KOPT-K1 (cell line): ENCODE results near the gene MGLL.

Source experiments
- H3K27ac ChIP-seq: fragments of 200-600 bp; sonication (generic); 2 replicates; pipeline ENCODE4 v1.5.1; 2016; ENCODE audit warnings: antibody characterized with exemption, mild to moderate bottlenecking, low read depth, low read length; ENCODE audit not compliant: poor library complexity, severe bottlenecking
- H3K36me3 ChIP-seq: fragments of 200-600 bp; sonication (generic); 2 replicates; pipeline ENCODE4 v1.5.1; 2017; ENCODE audit warnings: antibody characterized with exemption, mild to moderate bottlenecking, low read length, moderate library complexity; ENCODE audit not compliant: insufficient read depth
- H3K9me3 ChIP-seq: fragments of 200-600 bp; sonication (generic); 2 replicates; pipeline ENCODE4 v1.5.1; 2017; ENCODE audit warnings: antibody characterized with exemption, low read length, mild to moderate bottlenecking; ENCODE audit not compliant: insufficient read depth, poor library complexity, severe bottlenecking

Gene MGLL

DNA sequence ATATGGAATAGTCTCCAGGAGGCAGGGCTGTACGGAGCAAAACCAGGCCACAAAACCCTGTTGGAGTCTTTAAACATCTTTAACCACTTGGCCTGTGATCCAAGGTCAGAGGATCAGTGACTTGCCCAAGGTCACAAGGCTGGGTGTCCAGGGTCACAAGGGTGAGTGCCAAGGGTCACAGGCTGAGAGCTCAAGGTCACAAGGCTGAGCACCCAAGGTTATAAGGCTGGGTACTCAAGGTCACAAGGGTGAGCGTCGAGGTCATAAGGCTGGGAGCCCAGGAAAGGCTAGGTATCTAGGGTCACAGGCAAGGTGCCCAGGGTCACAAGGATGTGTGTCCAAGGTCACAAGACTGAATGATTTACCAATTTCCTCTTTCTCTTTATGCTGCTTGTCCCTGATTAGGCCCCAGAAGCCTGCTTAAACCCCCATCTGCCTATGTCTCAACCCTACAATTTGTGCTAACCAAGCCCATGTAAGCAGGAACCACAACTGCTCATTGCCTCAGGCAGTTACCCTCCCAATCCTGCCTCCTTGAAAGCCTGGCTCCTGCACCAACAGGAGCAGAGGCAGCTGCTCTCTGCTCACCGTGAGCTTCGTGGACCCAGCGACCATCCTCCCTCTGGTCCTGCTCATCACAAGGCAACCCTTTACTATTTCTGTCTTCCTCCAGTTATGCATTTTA lies 51.5 kb downstream of the MGLL start:
- no peaks in the 10 kb centered on the region for H3K9me3 ChIP-seq
- no peak overlapping the region for H3K27ac ChIP-seq
- H3K36me3 ChIP-seq = no peaks in the 10 kb centered on the region

DNA sequence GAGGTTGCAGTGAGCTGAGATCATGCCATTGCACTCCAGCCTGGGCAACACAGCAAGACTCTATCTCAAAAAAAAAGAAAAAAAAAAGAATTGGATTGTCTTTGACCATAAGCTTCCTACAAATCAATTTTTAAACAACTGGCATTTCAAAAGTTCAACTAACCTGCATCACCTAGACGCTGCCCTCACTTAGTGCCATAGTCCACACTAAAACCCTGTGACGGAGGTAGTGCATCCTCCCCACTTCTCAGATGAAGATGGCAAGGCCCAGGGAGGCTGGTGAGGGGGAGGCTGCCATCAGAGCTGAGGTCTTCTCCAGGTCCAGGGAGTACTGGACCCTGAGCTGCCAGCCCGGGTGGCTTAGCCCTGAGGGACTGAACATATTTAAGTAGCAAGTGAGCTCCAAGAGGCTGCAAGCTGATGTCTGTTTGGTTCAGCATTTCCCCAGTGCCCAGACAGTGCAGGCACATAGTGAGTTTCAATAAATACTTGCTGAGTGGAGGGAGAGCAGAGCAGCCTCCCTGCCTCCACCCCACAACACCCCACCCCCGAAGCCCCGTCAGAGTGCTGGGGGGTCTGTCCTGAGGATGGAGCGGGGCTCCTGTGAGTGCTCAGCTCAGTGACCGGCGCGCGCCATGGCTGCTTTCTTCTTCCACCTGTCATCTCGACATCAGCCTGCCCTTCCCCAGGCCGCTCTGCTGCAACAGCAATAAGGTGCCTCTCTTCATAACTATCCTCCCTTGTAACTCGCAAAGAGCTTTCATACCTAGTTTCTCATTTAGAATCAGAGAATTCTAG lies 52.8 kb downstream of the MGLL start:
- no peaks in the 10 kb centered on the region for H3K36me3 ChIP-seq
- no peak overlapping the region for H3K27ac ChIP-seq
- no peaks in the 10 kb centered on the region for H3K9me3 ChIP-seq

DNA sequence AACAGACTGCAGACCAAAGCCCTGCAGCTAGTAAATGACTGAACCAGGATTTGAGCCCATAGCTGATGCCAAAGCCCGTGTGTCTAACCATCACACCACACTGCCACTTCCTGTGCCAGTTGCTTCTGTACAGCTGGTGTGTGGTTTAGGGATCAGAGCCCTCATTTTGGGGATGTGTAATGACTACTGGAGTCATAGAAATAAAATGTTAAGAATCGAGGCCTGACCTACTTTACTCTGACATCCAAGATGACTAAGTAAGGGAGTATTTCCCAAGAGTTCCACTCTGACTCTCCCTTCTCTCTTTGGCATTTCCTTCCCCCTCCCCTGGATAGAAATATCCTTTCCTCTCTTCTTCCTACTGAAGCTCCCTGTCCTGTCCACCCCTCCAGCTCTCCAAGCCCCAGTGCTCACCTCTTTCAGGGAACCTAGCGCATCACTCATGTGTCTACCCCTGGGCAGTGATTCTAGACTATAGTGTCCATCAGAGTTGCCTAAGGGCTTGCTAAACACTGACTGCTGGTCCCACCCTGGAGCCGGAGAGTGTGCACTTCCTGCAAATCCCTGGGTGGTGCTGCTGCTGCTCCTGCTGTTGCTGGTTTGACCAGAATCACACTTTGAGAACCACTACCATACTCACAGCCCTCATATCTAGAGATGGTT lies 53.8 kb downstream of the MGLL start:
- Histone ChIP-seq H3K36me3 (no peaks in the 10 kb centered on the region), H3K9me3 (no peaks in the 10 kb centered on the region), H3K27ac (no peak overlapping the region)

DNA sequence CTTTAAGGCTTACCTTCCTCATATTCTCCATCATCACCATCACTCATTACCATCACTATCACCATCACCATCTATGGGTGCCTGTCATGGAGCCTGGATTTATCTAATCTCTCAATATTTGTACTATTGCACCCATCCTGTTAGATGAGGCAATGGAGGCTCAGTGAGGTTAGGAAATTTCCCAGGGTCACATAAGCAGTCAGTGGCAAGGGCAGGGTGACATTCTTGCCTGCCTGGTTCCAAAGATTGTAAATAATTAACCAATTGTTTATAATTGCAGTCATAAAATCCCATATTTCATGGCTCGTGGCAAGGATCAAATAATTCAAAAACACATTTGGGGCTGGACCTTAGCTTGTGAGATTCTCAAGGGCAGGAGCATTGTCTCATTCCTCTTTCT lies 55.2 kb downstream of the MGLL start:
- no peaks in the 10 kb centered on the region for H3K9me3 ChIP-seq
- H3K27ac ChIP-seq = no peak overlapping the region
- H3K36me3 ChIP-seq = no peaks in the 10 kb centered on the region

DNA sequence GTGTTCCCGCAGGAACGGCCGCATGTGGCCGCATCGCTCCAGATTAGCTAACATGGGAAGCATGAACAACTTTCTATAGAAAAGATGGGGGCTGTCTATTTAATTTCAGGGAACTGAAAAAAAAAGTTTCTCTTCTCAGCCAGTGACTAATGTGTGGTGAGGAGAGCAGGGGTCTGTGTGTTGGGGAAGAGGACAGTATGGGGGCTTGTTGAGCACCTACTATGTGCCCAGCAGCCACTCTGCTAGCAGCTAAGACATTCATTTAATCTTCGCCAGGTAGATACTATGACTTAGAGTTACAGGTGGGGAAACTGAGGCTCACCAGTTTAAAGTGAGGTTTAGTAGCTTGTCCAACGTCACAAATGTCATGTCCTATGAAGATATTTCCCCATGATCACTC lies 56.6 kb downstream of the MGLL start:
- Histone ChIP-seq H3K9me3 (no peaks in the 10 kb centered on the region), H3K36me3 (no peaks in the 10 kb centered on the region), H3K27ac (no peak overlapping the region)

DNA sequence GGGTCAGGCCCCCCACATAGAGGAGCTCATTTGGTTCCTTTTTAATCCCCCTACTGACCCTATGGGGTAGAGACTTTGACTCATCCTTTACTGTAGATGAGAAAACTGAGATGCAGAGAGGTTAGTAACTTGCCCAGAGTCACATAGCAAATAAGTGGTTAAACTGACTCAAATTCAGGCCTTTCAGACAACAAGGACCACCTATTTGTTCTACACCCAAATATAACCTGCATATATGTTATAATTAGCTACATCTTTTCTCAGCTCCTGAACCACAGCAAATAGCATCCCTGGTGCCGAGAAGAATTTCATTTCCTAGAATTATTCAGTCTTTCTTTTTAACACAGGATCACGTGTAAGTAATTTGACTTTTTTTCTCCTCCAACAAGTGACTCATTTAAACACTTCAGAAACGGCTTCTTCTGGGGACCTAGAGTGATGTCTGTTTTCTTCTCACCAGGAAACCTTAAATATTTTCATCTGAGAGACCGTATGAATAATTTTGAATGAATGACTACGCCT lies 57.4 kb downstream of the MGLL start:
- Histone ChIP-seq H3K27ac (no peak overlapping the region), H3K9me3 (no peaks in the 10 kb centered on the region), H3K36me3 (no peaks in the 10 kb centered on the region)

DNA sequence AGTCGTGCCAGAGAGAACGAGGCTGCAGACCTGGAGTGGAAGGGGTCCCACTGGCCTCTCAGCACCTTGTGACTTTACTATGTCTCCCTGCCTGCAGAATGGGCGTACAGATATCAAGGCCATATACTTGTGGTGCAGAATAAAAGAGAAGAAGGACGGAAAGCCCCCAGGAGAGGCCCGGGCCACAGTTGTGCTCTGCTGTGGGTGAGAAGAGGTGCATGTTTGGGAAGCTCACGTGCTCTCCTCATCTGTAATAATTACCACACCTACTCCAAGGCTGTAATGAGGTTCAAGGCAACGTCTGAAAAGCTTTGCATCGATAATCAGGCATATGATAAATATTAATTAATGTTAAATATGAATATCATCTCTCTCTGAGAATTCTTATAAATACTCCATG lies 58.0 kb downstream of the MGLL start:
- Histone ChIP-seq H3K9me3 (no peaks in the 10 kb centered on the region), H3K27ac (no peak overlapping the region), H3K36me3 (no peaks in the 10 kb centered on the region)

DNA sequence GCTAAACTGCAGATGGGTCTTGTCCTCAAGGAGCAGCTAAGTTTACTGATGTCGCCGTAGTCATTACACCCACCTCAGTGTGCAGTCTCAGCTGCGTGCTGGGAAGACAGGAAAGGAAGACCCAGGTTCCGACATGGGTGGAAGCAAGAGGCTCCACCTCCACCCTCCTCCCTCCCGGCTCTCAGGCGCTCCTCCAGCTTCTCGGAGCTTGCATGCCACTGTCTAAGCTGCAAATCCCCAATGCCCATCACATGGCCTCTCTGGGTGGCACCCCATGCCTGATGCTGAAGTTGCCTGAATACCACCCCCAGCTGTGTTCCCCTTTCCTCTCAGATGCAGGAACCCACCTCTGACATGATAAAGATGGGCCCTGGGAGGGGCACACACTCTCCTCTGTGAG lies 58.5 kb downstream of the MGLL start:
- no peaks in the 10 kb centered on the region for H3K36me3 ChIP-seq
- no peaks in the 10 kb centered on the region for H3K9me3 ChIP-seq
- no peak overlapping the region for H3K27ac ChIP-seq

DNA sequence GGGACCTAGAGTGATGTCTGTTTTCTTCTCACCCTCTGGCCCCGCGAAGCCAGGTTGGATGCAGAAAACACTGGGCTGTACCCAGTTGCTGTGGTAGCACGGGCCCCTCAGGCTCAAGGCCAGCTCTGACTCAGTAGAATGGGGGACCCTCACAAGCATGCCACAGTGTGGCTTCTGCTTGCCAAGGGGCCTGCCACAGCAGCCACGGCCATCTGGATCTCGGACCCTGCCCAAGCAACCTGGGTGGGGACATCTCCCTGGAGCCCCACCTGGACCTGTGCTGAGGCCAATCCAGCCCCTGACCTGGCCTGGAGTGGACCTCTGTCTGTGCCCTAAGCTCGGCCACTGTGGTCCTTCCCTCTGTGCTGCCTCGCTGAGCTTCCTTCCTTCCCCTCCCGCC lies 59.0 kb downstream of the MGLL start:
- Histone ChIP-seq H3K36me3 (no peaks in the 10 kb centered on the region), H3K9me3 (no peaks in the 10 kb centered on the region), H3K27ac (no peak overlapping the region)

DNA sequence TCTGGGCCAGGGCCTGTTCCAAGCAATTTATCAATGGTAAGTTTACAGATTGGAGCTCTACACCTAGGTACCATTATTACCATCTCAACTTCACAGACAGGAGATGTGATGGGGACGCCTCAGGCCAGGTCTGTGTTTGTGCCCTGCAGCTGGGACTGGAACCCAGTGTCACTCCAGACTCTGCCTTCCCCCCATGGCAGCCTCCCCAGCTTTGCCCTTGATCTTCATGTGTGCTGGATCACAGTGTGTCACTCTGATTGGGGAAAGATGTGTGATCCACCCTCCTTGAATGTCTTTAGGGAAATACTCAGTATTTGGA lies 59.6 kb downstream of the MGLL start:
- Histone ChIP-seq H3K27ac (no peak overlapping the region), H3K36me3 (no peaks in the 10 kb centered on the region), H3K9me3 (no peaks in the 10 kb centered on the region)

DNA sequence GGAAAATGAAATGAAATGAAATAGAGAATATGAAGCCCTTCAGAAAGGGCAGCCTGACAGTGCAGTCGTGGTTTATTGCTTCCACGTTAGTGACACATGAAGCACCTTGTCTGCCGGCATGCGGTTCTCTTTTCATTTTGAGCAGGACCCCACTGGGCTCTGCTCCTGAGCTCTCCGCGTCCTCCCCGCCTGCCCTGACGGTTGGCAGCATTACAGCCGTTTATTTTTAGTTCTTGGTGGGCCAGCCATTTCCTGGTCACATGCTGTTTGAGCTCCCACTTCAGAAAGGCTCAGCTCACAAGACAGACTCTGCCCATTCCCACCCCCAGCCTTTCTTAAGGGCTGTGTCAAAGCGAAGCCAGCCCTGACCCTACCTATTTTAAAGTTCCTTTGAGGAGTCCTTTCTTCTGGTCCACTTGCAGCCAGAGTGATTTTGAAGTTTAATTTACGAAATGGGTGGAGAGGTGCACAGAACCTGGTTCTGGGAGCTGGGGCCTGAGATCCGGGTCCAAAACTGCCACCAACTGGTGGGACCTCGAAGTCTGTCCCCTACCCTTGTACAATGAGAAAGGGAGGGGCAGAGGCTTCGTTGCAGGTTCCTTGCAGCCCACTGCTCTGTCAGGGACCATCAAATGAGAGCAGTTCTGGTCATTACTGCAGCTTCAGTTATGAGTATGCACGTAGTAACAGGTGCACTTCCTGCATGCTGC lies 60.1 kb downstream of the MGLL start:
- Histone ChIP-seq H3K36me3 (no peaks in the 10 kb centered on the region), H3K27ac (no peak overlapping the region), H3K9me3 (no peaks in the 10 kb centered on the region)

DNA sequence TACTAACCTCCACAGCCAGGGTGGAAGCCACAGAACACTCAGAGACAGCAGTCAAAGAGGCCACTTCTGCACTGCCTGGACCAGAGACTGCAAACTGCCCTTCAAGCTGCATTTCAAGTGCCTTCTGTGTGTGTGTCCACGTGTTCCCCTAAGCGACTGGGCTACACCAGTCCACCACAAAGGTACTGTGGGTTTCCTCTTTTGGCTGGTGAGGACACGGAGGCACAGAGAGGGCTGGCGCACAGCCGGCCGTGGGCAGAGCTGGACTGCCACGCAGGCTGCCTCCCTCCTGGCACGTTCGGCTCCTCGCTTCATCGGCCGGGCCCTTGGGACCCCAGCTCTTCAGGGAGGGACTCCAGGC lies 60.9 kb downstream of the MGLL start:
- Histone ChIP-seq H3K36me3 (no peaks in the 10 kb centered on the region), H3K9me3 (no peaks in the 10 kb centered on the region), H3K27ac (no peak overlapping the region)

DNA sequence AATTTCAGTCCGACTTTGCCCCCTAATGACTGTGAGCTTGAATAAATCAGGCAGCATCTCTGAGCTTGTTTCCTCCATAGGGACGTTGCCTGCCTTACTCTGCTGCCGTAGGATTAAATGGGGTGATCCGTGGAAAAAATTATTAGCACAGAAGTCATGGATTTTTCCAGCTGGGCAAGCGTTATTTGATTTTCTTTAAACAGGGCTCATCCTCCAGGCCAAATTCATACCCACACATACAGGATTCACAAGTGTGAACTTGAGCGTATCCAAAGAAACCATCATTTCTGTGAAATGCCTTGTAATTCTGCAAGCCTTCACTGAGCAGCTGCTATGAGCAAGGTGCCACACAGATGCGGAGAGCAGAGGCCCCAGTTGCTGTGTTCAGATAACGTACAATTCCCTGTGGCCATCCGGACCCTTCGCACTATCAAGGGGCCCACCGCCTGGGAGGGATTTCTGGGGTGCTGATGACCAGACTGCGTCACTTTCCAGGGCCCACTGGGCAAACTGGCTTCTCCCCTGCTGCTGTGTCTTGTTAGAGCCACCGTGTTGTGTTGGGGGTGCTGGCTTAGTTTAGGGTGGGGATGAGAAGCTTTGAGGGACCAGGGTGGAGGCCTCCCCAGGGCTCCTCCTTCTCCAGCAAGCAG lies 61.4 kb downstream of the MGLL start:
- Histone ChIP-seq H3K9me3 (no peaks in the 10 kb centered on the region), H3K36me3 (no peaks in the 10 kb centered on the region), H3K27ac (no peak overlapping the region)

DNA sequence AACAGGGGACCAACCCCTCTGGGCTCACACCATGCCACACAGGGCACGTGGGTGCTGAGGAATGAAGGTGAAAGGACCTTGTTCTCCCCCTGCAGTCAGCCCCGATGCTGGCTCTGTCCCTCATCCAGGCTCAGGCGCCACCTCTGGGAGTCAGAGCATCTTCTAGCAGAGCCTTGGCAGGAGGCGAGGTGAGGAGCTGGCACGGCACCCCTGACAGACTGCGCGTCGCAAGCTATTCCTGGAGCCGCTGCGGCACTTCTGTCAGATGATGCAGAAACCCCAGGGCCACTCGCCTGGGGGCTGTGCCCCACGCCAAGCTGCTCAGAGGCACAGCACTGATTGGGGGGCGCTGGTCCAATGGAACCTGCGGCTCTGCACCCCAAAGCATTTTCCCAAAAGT lies 62.0 kb downstream of the MGLL start:
- H3K36me3 ChIP-seq = no peaks in the 10 kb centered on the region
- H3K27ac ChIP-seq = no peak overlapping the region
- no peaks in the 10 kb centered on the region for H3K9me3 ChIP-seq

DNA sequence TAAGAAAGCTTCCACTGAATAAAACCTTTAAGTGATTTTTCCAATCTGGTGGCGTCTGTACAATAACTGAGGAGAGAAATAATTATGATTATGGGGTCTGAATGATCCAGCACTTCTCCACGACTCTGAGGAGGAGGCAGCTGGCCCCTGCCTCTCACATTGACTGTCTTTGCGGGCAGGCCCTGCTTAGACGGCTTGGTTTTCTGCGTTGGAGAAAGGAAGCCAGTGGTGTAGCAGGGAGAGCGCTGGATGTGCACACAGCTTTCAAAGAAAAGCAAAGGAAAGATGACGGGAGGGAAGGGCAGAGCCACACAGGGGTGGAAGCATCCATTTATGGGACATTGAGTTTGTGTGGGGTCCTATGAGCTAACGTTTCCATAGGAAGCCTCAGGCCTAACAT lies 62.5 kb downstream of the MGLL start:
- H3K36me3 ChIP-seq = no peaks in the 10 kb centered on the region
- H3K9me3 ChIP-seq = no peaks in the 10 kb centered on the region
- no peak overlapping the region for H3K27ac ChIP-seq
